Fibroblast of villous mesenchyme (primary cell): ENCODE data around the gene SRRM3. TPM values are rescaled to one million over a fixed set of nuclear protein-coding genes. Genes with fewer than 3 reads are reported as not detected.
"Not testable (repeated sequence)": the region's sequence is repeated elsewhere in the genome, so short reads cannot be mapped to it uniquely, and the experiment has no call there.

Experiments
- DNase-seq: peaks from one replicate; pipeline ENCODE4 v3.0.0-alpha.2; 2010; ENCODE audit warnings: low read depth
- H3K4me3 ChIP-seq: 2 replicates; pipeline ENCODE4 v1.5.1; 2011; ENCODE audit warnings: low read depth, mild to moderate bottlenecking, low read length
- CTCF ChIP-seq: IDR thresholded peaks from 2 replicates; pipeline ENCODE4 v1.5.1; 2012; ENCODE audit warnings: low read depth, mild to moderate bottlenecking, low read length; ENCODE audit not compliant: insufficient read depth
- total RNA-seq: library from RNA; depleted of rRNA; stranded (reverse); fragments of >200 nt; gene quantifications from 2 replicates; pipeline ENCODE4 v1.2.3, GENCODE V29; 2012

The SRRM3 gene
- total RNA-seq, 1 donor: 0.43 TPM

- TF ChIP-seq CTCF: no peak
- DNase-seq: no peak
- no peak overlapping the region for H3K4me3 ChIP-seq
Measured at GRCh38 chr7:76165106-76165972, 36.4 kb upstream of the SRRM3 start.

DNA sequence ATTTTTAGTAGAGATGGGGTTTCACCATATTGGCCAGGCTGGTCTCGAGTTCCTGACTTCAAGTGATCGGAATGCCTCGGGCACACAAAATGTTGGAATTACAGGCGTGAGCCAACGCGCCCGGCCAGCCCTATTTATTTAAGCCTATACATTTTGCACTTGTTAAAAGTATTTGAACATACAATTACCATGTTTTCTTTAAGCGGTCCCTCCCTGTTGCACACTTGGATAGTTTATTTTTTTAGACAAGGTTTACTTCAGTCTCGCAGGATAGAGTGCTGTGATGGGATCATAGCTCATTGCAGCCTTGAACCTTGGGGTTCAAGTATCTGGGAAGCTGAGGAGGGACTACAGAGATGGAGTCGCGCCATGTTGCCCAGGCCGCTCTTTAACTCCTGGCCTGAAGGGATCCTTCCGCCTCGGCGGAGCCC is 35.7 kb upstream of the SRRM3 start:
- peak overlapping the region; percentile 62 for H3K4me3 ChIP-seq
- no peak for TF ChIP-seq CTCF
- no peak for DNase-seq

GRCh38 chr7:76166404-76167255 is 35.1 kb upstream of the SRRM3 start:
- TF ChIP-seq CTCF: peak; percentile 18
- H3K4me3 ChIP-seq: peak overlapping the region; percentile 62
- peak; percentile 97 for DNase-seq

DNA sequence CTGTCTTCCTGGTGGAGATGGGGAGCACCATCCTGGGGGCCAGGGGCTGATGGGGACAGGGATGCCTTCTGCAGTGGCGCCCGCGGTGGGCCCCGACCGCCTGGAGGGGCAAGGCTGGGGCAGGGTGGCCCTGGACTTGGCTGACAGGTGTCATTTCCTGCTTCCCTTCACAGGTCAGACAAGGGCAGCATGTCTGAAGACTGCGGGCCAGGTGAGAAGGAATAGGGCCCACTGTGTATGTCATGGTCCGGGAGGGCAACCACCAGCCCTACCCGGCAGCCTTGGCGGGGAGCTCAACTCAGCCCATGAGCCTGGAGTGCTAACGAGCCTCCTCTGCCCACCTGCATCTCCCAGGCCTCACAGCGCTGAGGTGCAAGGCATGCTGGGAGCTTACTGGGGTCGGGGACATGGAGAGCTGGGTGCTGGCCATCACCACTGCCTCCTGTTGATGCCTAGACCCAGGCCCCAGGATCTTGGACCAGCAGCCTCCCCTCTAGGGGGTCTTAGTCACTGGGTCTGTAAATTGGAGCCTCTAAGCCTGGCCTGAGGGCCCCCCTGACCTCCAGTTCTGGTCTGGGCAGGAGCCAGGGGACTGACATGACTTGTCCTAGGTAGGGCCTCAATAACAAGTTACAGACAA is 28.0 kb upstream of the SRRM3 start:
- no peak for DNase-seq
- no peak overlapping the region for H3K4me3 ChIP-seq
- no peak for TF ChIP-seq CTCF

GRCh38 chr7:76176951-76177350 is 24.7 kb upstream of the SRRM3 start:
- not testable (repeated sequence) for H3K4me3 ChIP-seq, DNase-seq

GRCh38 chr7:76179686-76180085 is 22.0 kb upstream of the SRRM3 start:
- H3K4me3 ChIP-seq: no peak overlapping the region
- DNase-seq: no peak
- TF ChIP-seq CTCF: no peak
